Neural crest cell (in vitro differentiated cells): ENCODE results near the gene SLC6A6. TPM values are rescaled to one million over a fixed set of nuclear protein-coding genes. Genes with fewer than 3 reads are reported as not detected.
A peak's percentile ranks its signal among the peaks of the same experiment; 100 is the strongest.

Experiments used
- DNase-seq: peaks from one replicate; pipeline ENCODE4 v3.0.0; 2021; ENCODE audit warnings: low read depth, mixed read lengths, low spot score
- H3K27ac Mint-ChIP-seq: one replicate; pipeline ENCODE4 v1.8.0; 2021; ENCODE audit warnings: mild to moderate bottlenecking, mixed read lengths; ENCODE audit not compliant: unreplicated experiment
- H3K27me3 Mint-ChIP-seq: 2 replicates; pipeline ENCODE4 v1.8.0; 2021; ENCODE audit warnings: low read depth, mild to moderate bottlenecking, mixed read lengths
- H3K36me3 Mint-ChIP-seq: 2 replicates; pipeline ENCODE4 v1.8.0; 2021; ENCODE audit warnings: low read depth, mild to moderate bottlenecking, mixed read lengths
- H3K4me1 Mint-ChIP-seq: 2 replicates; pipeline ENCODE4 v1.8.0; 2021; ENCODE audit warnings: mixed read lengths
- H3K4me3 Mint-ChIP-seq: one replicate; pipeline ENCODE4 v1.8.0; 2021; ENCODE audit warnings: mild to moderate bottlenecking, mixed read lengths
- H3K9me3 Mint-ChIP-seq: 2 replicates; pipeline ENCODE4 v1.8.0; 2021; ENCODE audit warnings: mixed read lengths
- total RNA-seq: library from RNA; stranded (reverse); gene quantifications from 2 replicates; pipeline ENCODE4 v1.2.1, GENCODE V29; 2021
- TF ChIP-seq, protein P1 (sequence below): fragments of 200-600 bp; sonication (generic); conservative IDR thresholded peaks from 2 replicates; pipeline ENCODE4 v1.5.0; 2021; ENCODE audit warnings: antibody characterized with exemption, mild to moderate bottlenecking

SLC6A6 gene
- total RNA-seq, 1 donor from 2014 or later, result 33.8 TPM

DNA sequence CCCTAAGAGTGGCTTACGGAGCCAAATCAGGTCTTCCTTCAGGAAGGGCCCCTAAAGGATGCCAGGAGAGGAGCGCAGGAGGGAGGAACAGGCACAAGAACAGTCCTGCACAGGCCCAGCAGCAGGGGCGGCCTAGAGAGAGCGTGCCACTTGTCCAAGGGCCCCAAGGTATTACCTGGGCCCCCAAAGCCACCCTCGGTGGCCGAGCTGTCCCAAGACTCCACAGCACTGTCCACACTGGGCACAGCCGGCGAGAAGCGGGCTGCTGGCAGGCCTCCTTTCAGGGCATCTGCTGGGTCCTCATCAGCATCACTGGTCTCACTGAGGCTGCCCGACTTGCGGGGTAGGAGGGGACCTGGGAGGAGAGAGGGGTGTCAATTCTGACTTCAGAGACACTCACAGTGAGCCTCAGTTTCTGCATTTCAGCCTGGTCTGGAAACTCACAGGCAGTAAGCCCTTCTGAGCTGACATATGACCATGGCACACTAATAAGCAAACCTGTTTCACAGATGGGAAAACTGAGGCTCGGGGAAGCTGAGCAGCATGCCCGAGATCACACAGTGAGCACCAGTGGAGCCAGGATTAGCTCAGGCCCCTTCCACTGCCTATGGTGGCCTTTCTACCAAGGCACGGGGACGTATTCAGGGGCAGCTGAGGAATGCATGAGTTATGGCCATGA, 104.4 kb downstream of the SLC6A6 start:
- H3K36me3 Mint-ChIP-seq, result peaks cover 6% of the 10 kb centered on the region
- no peak for DNase-seq
- no peak overlapping the region for H3K27ac Mint-ChIP-seq
- TF ChIP-seq, protein P1, sequence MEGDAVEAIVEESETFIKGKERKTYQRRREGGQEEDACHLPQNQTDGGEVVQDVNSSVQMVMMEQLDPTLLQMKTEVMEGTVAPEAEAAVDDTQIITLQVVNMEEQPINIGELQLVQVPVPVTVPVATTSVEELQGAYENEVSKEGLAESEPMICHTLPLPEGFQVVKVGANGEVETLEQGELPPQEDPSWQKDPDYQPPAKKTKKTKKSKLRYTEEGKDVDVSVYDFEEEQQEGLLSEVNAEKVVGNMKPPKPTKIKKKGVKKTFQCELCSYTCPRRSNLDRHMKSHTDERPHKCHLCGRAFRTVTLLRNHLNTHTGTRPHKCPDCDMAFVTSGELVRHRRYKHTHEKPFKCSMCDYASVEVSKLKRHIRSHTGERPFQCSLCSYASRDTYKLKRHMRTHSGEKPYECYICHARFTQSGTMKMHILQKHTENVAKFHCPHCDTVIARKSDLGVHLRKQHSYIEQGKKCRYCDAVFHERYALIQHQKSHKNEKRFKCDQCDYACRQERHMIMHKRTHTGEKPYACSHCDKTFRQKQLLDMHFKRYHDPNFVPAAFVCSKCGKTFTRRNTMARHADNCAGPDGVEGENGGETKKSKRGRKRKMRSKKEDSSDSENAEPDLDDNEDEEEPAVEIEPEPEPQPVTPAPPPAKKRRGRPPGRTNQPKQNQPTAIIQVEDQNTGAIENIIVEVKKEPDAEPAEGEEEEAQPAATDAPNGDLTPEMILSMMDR, result no peak
- H3K9me3 Mint-ChIP-seq, result peaks cover 6% of the 10 kb centered on the region
- H3K4me3 Mint-ChIP-seq, result no peak overlapping the region
- H3K4me1 Mint-ChIP-seq, result peaks cover 12% of the 10 kb centered on the region
- no peaks in the 10 kb centered on the region for H3K27me3 Mint-ChIP-seq

DNA sequence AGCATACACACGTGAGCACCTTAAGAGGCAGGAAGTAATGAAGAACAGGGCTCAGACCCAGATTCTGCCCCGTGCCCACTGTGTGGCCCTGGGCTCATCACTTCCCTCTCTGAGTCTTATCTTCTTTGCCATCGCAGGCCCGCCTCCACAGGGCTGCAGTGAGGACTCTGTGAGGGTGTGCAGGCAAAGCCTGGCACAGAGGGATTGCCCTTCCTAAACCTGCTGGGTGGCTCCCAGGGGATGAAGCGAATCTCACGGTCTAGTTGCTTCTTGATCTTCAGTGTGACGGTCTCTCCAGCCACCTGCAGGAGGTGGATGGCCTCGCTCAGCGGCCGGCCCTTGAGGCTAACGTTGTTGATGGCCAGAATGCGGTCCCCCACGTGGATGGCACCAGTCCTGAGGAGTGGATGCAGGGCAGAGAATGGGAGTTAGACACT, 104.9 kb downstream of the SLC6A6 start:
- peaks cover 6% of the 10 kb centered on the region for H3K9me3 Mint-ChIP-seq
- no peak for DNase-seq
- no peak overlapping the region for H3K4me3 Mint-ChIP-seq
- no peak overlapping the region for H3K27ac Mint-ChIP-seq
- peaks cover 6% of the 10 kb centered on the region for H3K36me3 Mint-ChIP-seq
- no peaks in the 10 kb centered on the region for H3K27me3 Mint-ChIP-seq
- TF ChIP-seq, protein P1, result no peak
- peaks cover 16% of the 10 kb centered on the region for H3K4me1 Mint-ChIP-seq

DNA sequence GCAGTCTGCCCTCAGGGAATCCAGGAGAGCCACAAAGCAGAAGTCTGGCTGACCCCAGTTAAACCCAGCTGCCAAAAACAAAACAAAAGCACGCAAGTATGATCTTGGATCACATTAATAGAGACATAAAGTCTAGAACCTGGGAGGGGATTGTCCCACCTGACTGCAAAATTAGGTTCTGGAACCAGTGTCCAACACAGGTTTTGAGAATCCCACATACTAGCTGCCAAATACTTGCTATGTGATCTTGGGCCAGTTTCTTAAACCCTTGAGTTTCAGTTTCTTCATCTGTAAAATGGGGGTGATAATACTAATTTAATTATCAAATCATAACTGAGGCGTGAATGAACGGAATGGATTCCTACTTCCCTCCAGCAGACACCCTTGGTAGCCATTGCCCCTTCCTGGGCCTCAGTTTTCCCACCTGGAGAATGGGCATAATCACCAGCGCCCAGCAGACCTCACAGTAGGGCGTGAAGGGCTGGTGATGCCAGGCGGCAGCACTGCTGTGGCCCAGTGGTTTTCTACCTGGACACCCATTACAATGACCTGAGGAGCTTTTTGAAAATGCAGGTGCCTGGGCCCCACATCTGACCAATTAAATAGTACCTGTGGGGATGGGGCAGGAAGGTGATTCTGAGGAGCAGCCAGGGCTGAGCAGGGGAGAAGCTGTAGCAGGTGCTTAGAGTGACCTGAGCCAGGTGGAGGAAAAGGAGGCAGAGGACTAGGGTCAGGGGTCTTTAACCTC, 105.5 kb downstream of the SLC6A6 start:
- TF ChIP-seq, protein P1, result no peak
- Mint-ChIP-seq H3K4me3 (no peak overlapping the region), H3K36me3 (peaks cover 5% of the 10 kb centered on the region), H3K27ac (no peak overlapping the region), H3K4me1 (peaks cover 16% of the 10 kb centered on the region), H3K27me3 (no peaks in the 10 kb centered on the region), H3K9me3 (peaks cover 5% of the 10 kb centered on the region)
- DNase-seq, result no peak

DNA sequence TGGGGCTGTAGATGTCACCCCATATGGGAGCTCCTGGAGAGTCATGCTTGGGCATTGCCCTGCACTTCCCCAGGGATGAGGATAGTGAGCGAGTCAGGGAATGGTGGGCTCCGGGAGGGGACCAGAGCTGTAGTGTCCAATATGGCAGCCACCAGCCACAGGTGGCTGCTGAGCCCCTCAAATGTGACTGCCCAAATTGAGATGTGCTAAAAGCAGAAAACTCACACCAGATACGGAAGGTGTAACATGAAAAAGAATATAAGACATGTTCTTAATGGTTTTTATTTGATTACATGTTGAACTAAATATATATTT, 106.1 kb downstream of the SLC6A6 start:
- TF ChIP-seq, protein P1, result no peak
- DNase-seq, result no peak
- Mint-ChIP-seq H3K27ac (no peak overlapping the region), H3K36me3 (no peaks in the 10 kb centered on the region), H3K27me3 (no peaks in the 10 kb centered on the region), H3K9me3 (no peaks in the 10 kb centered on the region), H3K4me1 (peaks cover 16% of the 10 kb centered on the region), H3K4me3 (no peak overlapping the region)

DNA sequence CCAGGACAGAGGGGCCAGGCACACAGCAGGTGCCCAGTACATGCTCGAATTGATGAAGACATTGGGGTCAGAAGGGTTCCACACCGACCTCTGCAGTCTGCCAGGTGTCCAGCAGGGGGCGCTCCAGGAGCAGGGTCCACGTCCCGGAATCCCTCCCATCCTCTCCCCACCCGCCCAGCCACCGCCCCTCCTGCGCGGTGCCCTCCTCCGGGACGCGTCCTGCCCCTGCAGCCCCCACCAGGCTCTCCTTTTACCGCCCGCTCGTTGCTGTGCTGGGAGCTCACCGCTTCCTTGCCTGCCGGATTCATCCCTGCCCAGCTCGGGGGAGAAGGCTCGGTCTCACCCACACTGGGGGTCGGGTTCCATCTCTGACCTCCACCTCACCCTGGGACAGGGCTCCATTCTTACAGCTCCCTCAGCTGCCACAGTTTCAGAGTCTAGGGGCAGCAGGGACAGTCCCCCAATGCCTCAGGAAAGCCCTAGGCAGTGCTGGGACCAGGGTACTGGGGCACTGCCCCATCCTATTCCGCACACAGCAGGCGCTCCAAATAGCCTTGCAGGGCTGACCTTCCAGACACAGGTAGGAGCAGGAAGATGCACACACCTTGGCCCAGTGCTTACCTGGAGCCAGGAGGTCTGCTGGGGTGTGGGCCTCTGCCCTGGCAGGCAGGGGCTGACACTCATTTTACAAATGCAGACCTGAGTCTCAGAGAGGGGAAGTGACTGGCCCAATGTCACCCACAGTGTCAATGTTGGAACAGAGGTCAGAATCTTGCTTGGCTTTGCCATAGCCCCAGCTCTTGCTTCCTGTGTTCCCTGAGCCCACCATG, 106.8 kb downstream of the SLC6A6 start:
- Mint-ChIP-seq H3K9me3 (no peaks in the 10 kb centered on the region), H3K4me1 (peaks cover 16% of the 10 kb centered on the region), H3K27ac (no peak overlapping the region), H3K4me3 (peak overlapping the region; percentile 62), H3K36me3 (no peaks in the 10 kb centered on the region), H3K27me3 (no peaks in the 10 kb centered on the region)
- DNase-seq, result peak; percentile 89
- TF ChIP-seq, protein P1, result peak; percentile 98
